22Rv1 (cell line): ENCODE data around the gene FBN1.

Experiments
- CTCF ChIP-seq: fragments of 450-650 bp; IDR thresholded peaks from 2 replicates; pipeline ENCODE4 v1.5.1; 2017; ENCODE audit warnings: mild to moderate bottlenecking
- ZFX ChIP-seq: fragments of 450-650 bp; IDR thresholded peaks from 2 replicates; pipeline ENCODE4 v1.6.1; 2017; ENCODE audit warnings: antibody characterized with exemption, borderline replicate concordance

GRCh38 chr15:48392356-48392755, 253.2 kb downstream of the FBN1 start:
- TF ChIP-seq CTCF (no peak), ZFX (no peak)
